Liver (tissue), 9 donors: ENCODE data around the gene PIGL. TPM values are rescaled to one million over a fixed set of nuclear protein-coding genes. Genes with fewer than 3 reads are reported as not detected.
"Not testable (repeated sequence)": the region's sequence is repeated elsewhere in the genome, so short reads cannot be mapped to it uniquely, and the experiment has no call there.

Experiments
- DNase-seq: peaks from one replicate; pipeline ENCODE4 v3.0.0-alpha.2; 2017; ENCODE audit warnings: low spot score
- H3K27ac ChIP-seq, 2 donors: one replicate each; pipeline ENCODE4 v1.7.0; 2013; ENCODE audit warnings: inconsistent platforms in 2 of 2, low read length in 2 of 2, control low read depth in 1 of 2, low read depth in 1 of 2, mild to moderate bottlenecking in 1 of 2
- H3K27me3 ChIP-seq, 4 donors: one replicate each; pipeline versions ENCODE4 v1.6.1 to v1.7.0; 2013; ENCODE audit warnings: low read length in 3 of 4, inconsistent platforms in 1 of 4, mild to moderate bottlenecking in 1 of 4, moderate library complexity in 1 of 4; ENCODE audit not compliant: control insufficient read depth in 4 of 4, insufficient read depth in 4 of 4
- H3K36me3 ChIP-seq, 4 donors: one replicate each; pipeline versions ENCODE4 v1.6.1 to v1.7.0; 2013; ENCODE audit warnings: low read length in 3 of 4, mild to moderate bottlenecking in 3 of 4, low read depth in 1 of 4, moderate library complexity in 1 of 4; ENCODE audit not compliant: control insufficient read depth in 4 of 4, insufficient read depth in 3 of 4
- H3K4me1 ChIP-seq, 4 donors: one replicate each; pipeline versions ENCODE4 v1.6.1 to v1.7.0; 2013; ENCODE audit warnings: low read length in 3 of 4, mild to moderate bottlenecking in 3 of 4, moderate library complexity in 1 of 4; ENCODE audit not compliant: control insufficient read depth in 4 of 4, insufficient read depth in 4 of 4
- H3K4me3 ChIP-seq, 3 donors: one replicate each; pipeline versions ENCODE4 v1.6.1 to v1.7.0; 2013; ENCODE audit warnings: low read length in 3 of 3, control low read depth in 1 of 3, low read depth in 1 of 3, mild to moderate bottlenecking in 1 of 3
- H3K9ac ChIP-seq, 2 donors: one replicate each; pipeline ENCODE4 v1.7.0; 2013; ENCODE audit warnings: low read length in 2 of 2, mild to moderate bottlenecking in 2 of 2, moderate library complexity in 2 of 2, control low read depth in 1 of 2, low read depth in 1 of 2
- H3K9me3 ChIP-seq, 4 donors: one replicate each; pipeline versions ENCODE4 v1.6.1 to v1.7.0; 2013; ENCODE audit warnings: low read length in 3 of 4; ENCODE audit not compliant: control insufficient read depth in 4 of 4
- EGR1 ChIP-seq, 2 donors: IDR thresholded peaks; 2 replicates each; pipeline ENCODE4 v1.6.1; 2016 to 2018; ENCODE audit warnings: antibody characterized with exemption in 2 of 2, low read depth in 2 of 2
- HNF4A ChIP-seq, 2 donors: conservative IDR thresholded peaks; 2 replicates each; pipeline ENCODE4 v1.6.1; 2016; ENCODE audit warnings: antibody characterized with exemption in 2 of 2, mild to moderate bottlenecking in 2 of 2
- JUND ChIP-seq, 2 donors: IDR thresholded peaks; 2 replicates each; pipeline ENCODE4 v1.6.1; 2016; ENCODE audit warnings: antibody characterized with exemption in 2 of 2
- MAX ChIP-seq: IDR thresholded peaks from 2 replicates; pipeline ENCODE4 v1.6.1; 2016; ENCODE audit warnings: antibody characterized with exemption
- RAD21 ChIP-seq, 2 donors: IDR thresholded peaks; 2 replicates each; pipeline ENCODE4 v1.6.1; 2016; ENCODE audit warnings: antibody characterized with exemption in 2 of 2, mild to moderate bottlenecking in 2 of 2
- REST ChIP-seq: IDR thresholded peaks from 2 replicates; pipeline ENCODE4 v1.6.1; 2016; ENCODE audit warnings: antibody characterized with exemption, mild to moderate bottlenecking
- SP1 ChIP-seq: IDR thresholded peaks from 2 replicates; pipeline ENCODE4 v1.6.1; 2018; ENCODE audit warnings: antibody characterized with exemption, mild to moderate bottlenecking
- TAF1 ChIP-seq: conservative IDR thresholded peaks from 2 replicates; pipeline ENCODE4 v1.6.1; 2016; ENCODE audit warnings: antibody characterized with exemption, mild to moderate bottlenecking
- WGBS: extraction: QIAGEN DNeasy Blood & Tissue Kit; methylation state at CpG from one replicate; pipeline ENCODE4 v1.1.7; 2013; 5-methylcytosine and 5-hydroxymethylcytosine counted together
- polyA plus RNA-seq, 2 donors: library from polyadenylated mRNA; stranded (reverse) in 1 of 2; unstranded in 1 of 2; fragments of 200-250 nt in 1 of 2; fragments of >200 nt in 1 of 2; fragmentation: Nextera tagmentation in 1 of 2; extraction: Ambion mirVana in 1 of 2; gene quantifications; one replicate each; pipeline versions ENCODE4 v1.2.1 to v1.2.3, GENCODE V29; 2013 to 2015
- total RNA-seq, 2 donors: library from RNA; depleted of rRNA; stranded (reverse); fragments of >200 nt; gene quantifications; one replicate each; pipeline ENCODE4 v1.2.3, GENCODE V29; 2014
- donor health status: healthy.
- donor health status: healthy.
- donor health status: healthy.
- donor health status: healthy.
- donor health status: healthy.

The PIGL gene
- total and polyA plus RNA-seq, 4 donors = 6.7 to 34.7 (median 14.7) TPM

- Histone ChIP-seq H3K27me3 (no peaks in the 10 kb centered on the region), H3K4me3 (no peak overlapping the region), H3K36me3 (no peaks in the 10 kb centered on the region), H3K9me3 (no peaks in the 10 kb centered on the region), H3K9ac (no peak overlapping the region), H3K4me1 (peaks cover under 1 to 22% (median 17%) of the 10 kb centered on the region in 4 donors), H3K27ac (peak overlapping the region; percentile 27 to 48)
- TF ChIP-seq MAX (no peak), RAD21 (IDR thresholded peaks at IDR 0.05) (peak; percentile 46 to 57)
- WGBS = 94% methylated on average over 2 of the region's 2 CpGs
- no peak for DNase-seq
Measured at GRCh38 chr17:16294560-16294959, 77.5 kb downstream of the PIGL start.

GRCh38 chr17:16296072-16296471 lies 79.1 kb downstream of the PIGL start:
- not testable (repeated sequence) for H3K9ac ChIP-seq, H3K9me3 ChIP-seq, H3K36me3 ChIP-seq, H3K27me3 ChIP-seq, DNase-seq, H3K4me3 ChIP-seq
- H3K4me1 ChIP-seq = peaks cover 8 to 35% (median 31%) of the 10 kb centered on the region in 4 donors
- peak overlapping the region; percentile 93 to 99 for H3K27ac ChIP-seq
- WGBS = 94% methylated on average over 3 of the region's 3 CpGs

GRCh38 chr17:16297367-16298139 lies 80.5 kb downstream of the PIGL start:
- H3K27ac ChIP-seq = peak overlapping the region; percentile 93 to 99

More at GRCh38 chr17:16297367-16298139, 80.5 kb downstream of the PIGL start:
- H3K36me3 ChIP-seq = no peaks in the 10 kb centered on the region
- peak overlapping the region; percentile 3 to 95 for H3K9ac ChIP-seq
- TF ChIP-seq REST = no peak
- TF ChIP-seq SP1 = peak; percentile 55
- peak; percentile 1 to 5 for TF ChIP-seq HNF4A (conservative IDR thresholded peaks at IDR 0.05)
- peak; percentile 24 for TF ChIP-seq TAF1
- TF ChIP-seq JUND (IDR thresholded peaks at IDR 0.05) = peak in 1 of 2 donors; percentile 1
- TF ChIP-seq EGR1 (IDR thresholded peaks at IDR 0.05; ENCODE audit: low read depth in 2 of 2) = no peak
- no peak overlapping the region for H3K4me3 ChIP-seq
- H3K27me3 ChIP-seq = no peaks in the 10 kb centered on the region
- 29% methylated on average over 11 of the region's 11 CpGs for WGBS
- H3K4me1 ChIP-seq = peaks cover 8 to 35% (median 32%) of the 10 kb centered on the region in 4 donors
- H3K9me3 ChIP-seq = no peaks in the 10 kb centered on the region
- DNase-seq = no peak
